SH-SY5Y (cell line): ENCODE data around the gene TMEM178A.

Source experiments
- GATA2 ChIP-seq: IDR thresholded peaks from 2 replicates; pipeline ENCODE4 v1.6.1; 2011; ENCODE audit warnings: mild to moderate bottlenecking, low read depth, low read length
- GATA3 ChIP-seq: IDR thresholded peaks from 2 replicates; pipeline ENCODE4 v1.6.1; 2011; ENCODE audit warnings: low read depth, mild to moderate bottlenecking, low read length, moderate library complexity

The TMEM178A gene

DNA sequence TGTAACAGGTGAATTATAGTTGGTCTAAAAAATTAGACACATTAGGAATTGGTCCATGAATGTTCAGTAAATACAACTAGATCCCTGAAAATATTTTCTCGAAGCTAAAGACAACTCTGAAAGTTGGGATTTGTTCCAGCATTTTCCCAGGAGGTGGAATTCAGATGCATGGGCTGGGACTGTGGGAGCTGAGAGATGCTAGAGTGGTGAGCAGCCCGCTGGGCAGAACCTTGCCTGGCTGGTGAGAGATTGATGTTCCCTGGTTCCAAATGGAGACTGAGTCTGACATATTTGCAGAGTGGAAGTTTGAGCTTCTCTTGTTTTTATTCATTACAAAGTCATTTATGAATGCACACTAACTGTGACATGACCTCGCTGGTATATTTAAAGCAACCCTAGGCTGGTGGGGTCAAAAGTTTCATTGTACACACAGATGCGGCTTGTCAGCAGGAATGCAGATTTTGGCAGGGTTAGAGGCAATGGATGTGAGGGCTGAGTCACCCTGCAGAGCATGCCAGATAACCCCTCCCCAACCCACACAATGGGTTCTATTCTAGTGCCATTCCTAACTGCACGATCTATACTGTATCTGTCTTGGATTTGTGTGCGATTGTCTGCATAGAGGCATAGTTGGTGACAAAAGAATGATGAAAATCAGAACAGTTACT, 23.5 kb upstream of the TMEM178A start:
- TF ChIP-seq GATA2, result no peak
- no peak for TF ChIP-seq GATA3

- TF ChIP-seq GATA3 (no peak), GATA2 (no peak)
Measured at GRCh38 chr2:39645826-39646225, 19.9 kb upstream of the TMEM178A start.

DNA sequence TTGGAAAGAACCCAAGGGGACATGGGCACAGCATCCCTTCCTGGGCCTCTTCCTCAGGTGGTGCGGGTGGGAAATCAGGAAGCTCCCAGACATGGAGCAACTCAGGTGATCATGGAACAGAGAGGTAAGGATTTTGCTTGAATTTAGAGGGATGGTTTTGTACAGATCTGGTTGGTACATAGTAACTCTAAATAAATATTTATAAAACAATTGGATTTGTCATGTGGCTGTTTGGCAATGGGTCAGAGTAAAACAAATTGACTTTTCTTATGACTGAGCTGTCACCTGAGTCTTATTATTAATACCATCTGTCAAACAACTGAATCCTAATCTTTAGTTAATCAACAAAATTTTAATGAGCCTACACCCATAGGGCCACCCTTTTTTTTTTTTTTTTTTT, 19.4 kb upstream of the TMEM178A start:
- TF ChIP-seq GATA2 (no peak), GATA3 (no peak)

- TF ChIP-seq GATA3, result no peak
- TF ChIP-seq GATA2, result no peak
Measured at GRCh38 chr2:39647104-39647765, 18.5 kb upstream of the TMEM178A start.

DNA sequence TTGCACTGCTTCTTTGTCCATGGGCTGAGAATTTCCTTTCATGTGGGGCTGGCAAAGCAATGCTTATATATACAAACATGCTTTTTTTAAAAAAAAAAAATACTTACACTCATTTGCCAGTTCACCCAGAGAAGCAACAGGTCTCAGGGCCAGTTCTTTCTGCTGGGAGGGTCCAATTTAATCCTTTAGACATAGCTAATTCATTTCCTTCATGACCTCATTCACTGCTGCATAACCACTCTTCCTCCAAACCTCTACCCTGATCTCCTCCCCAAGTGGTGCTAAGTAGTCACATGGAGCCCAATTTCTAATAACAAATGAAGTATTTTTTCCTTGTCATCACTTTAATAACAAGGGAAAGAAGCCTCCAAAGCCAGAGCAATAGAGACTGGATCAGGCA, 17.1 kb upstream of the TMEM178A start:
- TF ChIP-seq GATA3, result no peak
- TF ChIP-seq GATA2, result no peak

- TF ChIP-seq GATA3, result no peak
- no peak for TF ChIP-seq GATA2
Measured at GRCh38 chr2:39649511-39649910, 16.2 kb upstream of the TMEM178A start.

GRCh38 chr2:39650468-39650867, 15.2 kb upstream of the TMEM178A start:
- TF ChIP-seq GATA3, result no peak
- TF ChIP-seq GATA2, result no peak

DNA sequence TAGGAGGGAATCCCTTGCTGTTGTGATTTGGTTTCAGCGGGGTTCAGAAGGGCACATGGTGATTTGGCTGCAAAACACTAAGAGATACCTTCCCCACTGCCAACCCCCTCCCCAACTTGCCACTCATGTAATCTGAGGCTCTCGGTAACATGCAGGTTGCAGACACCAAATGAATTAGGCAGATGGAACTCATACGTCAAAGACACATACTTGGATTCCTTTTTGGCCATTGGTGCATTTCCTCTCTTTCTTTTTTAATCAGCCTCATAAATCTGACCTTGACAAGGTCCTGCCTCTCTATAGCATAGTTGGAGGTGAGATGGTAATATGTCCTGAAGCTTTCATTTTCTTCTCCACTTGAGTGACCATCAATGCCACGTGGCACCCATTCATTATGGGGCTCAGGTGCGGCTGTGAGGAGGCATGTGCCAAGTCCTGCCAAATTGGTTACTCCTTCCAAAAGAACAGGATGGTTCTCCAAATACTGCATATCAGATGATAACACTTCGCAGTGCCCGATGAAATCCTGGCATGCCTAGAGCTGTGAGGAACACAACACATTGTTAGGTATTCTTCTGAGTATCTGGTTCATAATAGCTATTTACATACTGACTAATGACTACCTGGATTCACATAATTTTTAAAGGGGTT, 8.3 kb upstream of the TMEM178A start:
- TF ChIP-seq GATA3 (no peak), GATA2 (no peak)

DNA sequence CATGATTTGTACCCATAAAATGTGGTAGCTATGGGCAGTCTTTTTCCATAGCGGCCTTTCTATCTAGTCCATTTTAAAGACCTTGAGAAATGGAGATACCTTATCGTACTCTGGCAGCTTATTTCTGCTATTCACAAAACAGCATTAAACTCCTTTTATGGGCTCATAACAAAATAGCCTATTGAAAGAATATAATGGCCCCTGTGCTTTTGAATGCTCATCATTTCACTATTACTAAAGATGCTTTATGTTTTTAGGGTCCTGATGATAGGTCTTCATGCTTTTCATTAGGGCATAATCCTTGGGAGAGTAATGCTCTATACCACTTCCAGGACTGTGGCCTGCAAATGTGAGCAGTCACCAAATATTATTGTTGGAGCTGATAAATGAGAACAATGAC, 7.3 kb upstream of the TMEM178A start:
- TF ChIP-seq GATA3 (no peak), GATA2 (no peak)

- TF ChIP-seq GATA2, result no peak
- no peak for TF ChIP-seq GATA3
Measured at GRCh38 chr2:39659765-39660611, 5.7 kb upstream of the TMEM178A start.

- TF ChIP-seq GATA2 (no peak), GATA3 (no peak)
Measured at GRCh38 chr2:39660612-39661236, 5.0 kb upstream of the TMEM178A start.

DNA sequence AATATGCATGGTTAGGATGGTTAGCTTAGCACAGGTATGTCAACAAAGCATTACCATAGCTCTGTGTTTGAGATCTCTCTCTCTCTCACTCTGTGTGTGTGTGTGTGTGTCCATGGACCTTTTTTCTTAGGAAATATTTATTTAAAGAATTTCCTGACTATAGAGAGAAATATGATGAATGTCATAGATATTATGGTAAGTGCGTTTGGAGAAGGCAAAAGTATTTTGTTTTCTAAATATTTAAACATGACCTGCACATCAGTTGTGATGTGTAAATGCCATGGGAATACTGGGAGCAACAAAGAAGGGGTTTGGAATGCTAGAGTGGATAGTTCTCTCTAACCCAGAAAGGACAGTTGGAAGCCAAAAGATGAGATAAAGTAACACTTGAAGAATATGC, 3.9 kb upstream of the TMEM178A start:
- TF ChIP-seq GATA3 (no peak), GATA2 (no peak)

DNA sequence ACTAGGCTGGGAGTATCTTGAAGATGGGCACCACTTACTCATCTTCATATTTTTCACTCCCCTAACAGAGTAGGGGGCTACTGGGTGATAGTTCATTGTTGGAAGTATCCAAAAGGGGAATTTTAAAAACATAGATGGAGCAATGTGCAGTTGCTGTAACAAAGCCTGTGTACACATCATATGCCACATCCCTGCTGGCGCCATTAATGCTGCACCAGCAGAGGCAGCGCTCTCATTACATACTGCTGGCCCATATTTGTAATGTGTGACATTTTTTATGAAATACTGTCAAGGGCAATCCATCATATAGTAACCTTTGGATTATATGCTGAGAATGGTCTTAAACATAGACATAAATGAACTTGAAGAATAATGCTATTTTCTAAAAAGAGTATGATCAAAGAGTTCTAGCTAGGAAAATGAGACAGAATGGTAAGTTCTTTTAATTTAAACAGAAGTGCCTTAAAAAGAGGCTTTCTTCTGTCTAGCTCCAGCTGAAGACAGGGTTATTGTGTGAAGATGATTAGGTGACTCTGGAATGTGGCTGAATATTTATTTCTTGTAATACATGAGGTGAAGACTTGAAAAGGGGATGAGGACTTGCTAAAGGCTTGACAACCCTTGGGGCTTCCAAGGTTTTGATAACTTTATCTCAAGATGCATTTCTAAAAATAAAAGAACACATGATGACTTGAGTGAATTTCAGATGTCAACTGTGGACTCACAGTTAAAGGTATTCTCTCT, 2.4 kb upstream of the TMEM178A start:
- TF ChIP-seq GATA3 (no peak), GATA2 (no peak)

- TF ChIP-seq GATA3 (no peak), GATA2 (no peak)
Measured at GRCh38 chr2:39664232-39664887, 1.4 kb upstream of the TMEM178A start.
